OCI-LY7 (cell line): ENCODE results near the gene MAP3K8. TPM values are rescaled to one million over a fixed set of nuclear protein-coding genes. Genes with fewer than 3 reads are reported as not detected.

ENCODE experiments used
- BruUV-seq: library from RNA; stranded (reverse); fragments of 400-500 nt; replicated peaks from 2 replicates; lab custom pipeline; 2021; lab: Mats Ljungman, UMichigan
- CTCF ChIA-PET: fragments of 300-600 bp; sonication (Branson Sonifier 250); formaldehyde crosslinking; loops from one replicate; lab custom pipeline; 2022; ENCODE audit warnings: antibody characterized with exemption; ENCODE audit not compliant: unreplicated experiment; lab: Charles Lee
- POLR2A ChIA-PET: fragments of 300-600 bp; sonication (Branson Sonifier 250); formaldehyde crosslinking; loops from one replicate; lab custom pipeline; 2022; ENCODE audit warnings: antibody characterized with exemption; lab: Charles Lee
- DNase-seq: peaks from one replicate; pipeline ENCODE4 v3.0.0-alpha.2; 2015; ENCODE audit warnings: low spot score
- H2AFZ ChIP-seq: fragments of 200-600 bp; sonication (generic), shearing (Covaris generic); 2 replicates; pipeline ENCODE4 v1.6.1; 2014; ENCODE audit warnings: mild to moderate bottlenecking, antibody characterized with exemption, low read length, moderate library complexity
- H3K27ac ChIP-seq: fragments of 200-600 bp; sonication (generic); 2 replicates; pipeline ENCODE4 v1.5.1; 2014; ENCODE audit warnings: mixed run types, low read depth, mild to moderate bottlenecking, moderate library complexity, low read length, inconsistent platforms; ENCODE audit not compliant: poor library complexity, severe bottlenecking
- H3K36me3 ChIP-seq: fragments of 200-600 bp; sonication (generic); 2 replicates; pipeline ENCODE4 v1.6.1; 2014; ENCODE audit warnings: mild to moderate bottlenecking, antibody characterized with exemption, low read length, moderate library complexity, mixed read lengths; ENCODE audit not compliant: insufficient read depth
- H3K4me1 ChIP-seq: fragments of 200-600 bp; sonication (generic); 2 replicates; pipeline ENCODE4 v1.5.1; 2014; ENCODE audit warnings: mild to moderate bottlenecking, low read length; ENCODE audit not compliant: insufficient read depth, poor library complexity, severe bottlenecking
- H3K4me2 ChIP-seq: fragments of 200-600 bp; sonication (generic); 2 replicates; pipeline ENCODE4 v1.6.1; 2014; ENCODE audit warnings: mild to moderate bottlenecking, low read length
- H3K4me3 ChIP-seq: fragments of 200-600 bp; sonication (generic); 2 replicates; pipeline ENCODE4 v1.5.1; 2014; ENCODE audit warnings: mild to moderate bottlenecking, low read depth, low read length; ENCODE audit not compliant: poor library complexity, severe bottlenecking
- H3K79me2 ChIP-seq: fragments of 200-600 bp; sonication (generic); 2 replicates; pipeline ENCODE4 v1.6.1; 2016; ENCODE audit warnings: low read depth, mild to moderate bottlenecking, low read length, moderate library complexity, mixed read lengths; ENCODE audit not compliant: insufficient read depth
- H3K9me2 ChIP-seq: fragments of 200-600 bp; sonication (generic); 2 replicates; pipeline ENCODE4 v1.6.1; 2016; ENCODE audit warnings: mild to moderate bottlenecking, low read length, mixed read lengths; ENCODE audit not compliant: insufficient read depth
- H3K9me3 ChIP-seq: fragments of 200-600 bp; sonication (generic); 2 replicates; pipeline ENCODE4 v1.6.1; 2014; ENCODE audit warnings: mild to moderate bottlenecking, mixed run types, low read length, mixed read lengths
- H4K20me1 ChIP-seq: fragments of 200-600 bp; sonication (generic); 2 replicates; pipeline ENCODE4 v1.6.1; 2014; ENCODE audit warnings: mild to moderate bottlenecking, antibody characterized with exemption, low read length, moderate library complexity, mixed read lengths; ENCODE audit not compliant: insufficient read depth
- CTCF ChIP-seq: fragments of 200-600 bp; sonication (generic); conservative IDR thresholded peaks from 2 replicates; pipeline ENCODE4 v1.5.1; 2014; ENCODE audit warnings: mild to moderate bottlenecking, antibody characterized with exemption, low read length, moderate library complexity, mixed read lengths
- EZH2phosphoT487 ChIP-seq: fragments of 200-600 bp; sonication (generic); IDR thresholded peaks from 2 replicates; pipeline ENCODE4 v1.6.1; 2018; ENCODE audit warnings: low read depth, borderline replicate concordance, mild to moderate bottlenecking, mixed run types, antibody characterized with exemption, low read length, moderate library complexity, mixed read lengths
- intact Hi-C: fragments of 100-400 bp; cut with micrococcal nuclease; formaldehyde crosslinking; loops from one replicate; pipeline ENCODE4 v1.10.0; 2022; ENCODE audit not compliant: unreplicated experiment
- total RNA-seq, 2 experiments: library from RNA; depleted of rRNA in 1 of 2; stranded (reverse); fragments of >200 nt in 1 of 2; shearing (Covaris generic) in 1 of 2; gene quantifications; 2 replicates each; pipeline ENCODE4 v1.2.3, GENCODE V29; 2014 to 2022

The MAP3K8 gene
- total RNA-seq, 2 experiments from 2014 or later, result 10.8 to 21.9 TPM

- H4K20me1 ChIP-seq, result no peaks in the 10 kb centered on the region
- no peak for TF ChIP-seq EZH2phosphoT487
- TF ChIP-seq CTCF, result no peak
- no peak overlapping the region for H3K27ac ChIP-seq
- no peaks in the 10 kb centered on the region for H3K9me2 ChIP-seq
- H3K36me3 ChIP-seq, result no peaks in the 10 kb centered on the region
- no peaks in the 10 kb centered on the region for H3K4me1 ChIP-seq
- no peak overlapping the region for H3K4me2 ChIP-seq
- no TSS peak for BruUV-seq
- H3K9me3 ChIP-seq, result no peaks in the 10 kb centered on the region
- H2AFZ ChIP-seq, result no peak overlapping the region
- no peak overlapping the region for H3K4me3 ChIP-seq
- ChIA-PET CTCF (no interaction called here), POLR2A (interaction anchor here (0.6 to 1.2 kb wide), 4 partner anchors 9 to 124 kb away, joined by 3 to 4 read pairs (median 4); no protein-coding TSS in a partner anchor)
- DNase-seq, result no peak
- no peaks in the 10 kb centered on the region for H3K79me2 ChIP-seq
- intact Hi-C loops, result no loop called here
Observed at GRCh38 chr10:30404540-30404939, 29.4 kb upstream of the MAP3K8 start.

GRCh38 chr10:30411263-30411662 is 22.7 kb upstream of the MAP3K8 start:
- Histone ChIP-seq H3K4me1 (peaks cover 13% of the 10 kb centered on the region), H3K4me3 (no peak overlapping the region), H3K79me2 (no peaks in the 10 kb centered on the region), H3K4me2 (no peak overlapping the region), H3K9me2 (no peaks in the 10 kb centered on the region), H3K36me3 (no peaks in the 10 kb centered on the region), H3K9me3 (no peaks in the 10 kb centered on the region), H3K27ac (no peak overlapping the region), H4K20me1 (no peaks in the 10 kb centered on the region), H2AFZ (no peak overlapping the region)
- no peak for DNase-seq
- TF ChIP-seq CTCF (no peak), EZH2phosphoT487 (no peak)
- CTCF ChIA-PET, result no interaction called here
- BruUV-seq, result no TSS peak
- intact Hi-C loops, result loop anchor here (5.0 kb wide), 1 partner anchor 181 kb away; no protein-coding TSS in a partner anchor
- POLR2A ChIA-PET, result interaction anchor here (0.6 to 1.1 kb wide), 2 partner anchors 126 to 254 kb away, joined by 4 to 5 read pairs; no protein-coding TSS in a partner anchor

- no peak overlapping the region for H3K4me3 ChIP-seq
- H3K4me1 ChIP-seq, result peaks cover 14% of the 10 kb centered on the region
- H3K9me2 ChIP-seq, result no peaks in the 10 kb centered on the region
- no peaks in the 10 kb centered on the region for H3K9me3 ChIP-seq
- H3K79me2 ChIP-seq, result no peaks in the 10 kb centered on the region
- no peaks in the 10 kb centered on the region for H4K20me1 ChIP-seq
- ChIA-PET POLR2A (interaction anchor here (0.6 kb wide), 2 partner anchors 8 to 118 kb away, joined by 3 to 5 read pairs; no protein-coding TSS in a partner anchor), CTCF (interaction anchor here (0.6 kb wide), 1 partner anchor 925 kb away, joined by 3 read pairs; no protein-coding TSS in a partner anchor)
- H2AFZ ChIP-seq, result no peak overlapping the region
- intact Hi-C loops, result loop anchor here (5.0 kb wide), 1 partner anchor 179 kb away; no protein-coding TSS in a partner anchor
- no peak overlapping the region for H3K4me2 ChIP-seq
- DNase-seq, result no peak
- no peak overlapping the region for H3K27ac ChIP-seq
- no TSS peak for BruUV-seq
- H3K36me3 ChIP-seq, result no peaks in the 10 kb centered on the region
- TF ChIP-seq EZH2phosphoT487, result no peak
- TF ChIP-seq CTCF, result no peak
Observed at GRCh38 chr10:30412901-30413300, 21.1 kb upstream of the MAP3K8 start.
